OCI-LY7 (cell line): ENCODE results near the gene TGFBRAP1.

ENCODE experiments used
- EZH2phosphoT487 ChIP-seq: fragments of 200-600 bp; sonication (generic); IDR thresholded peaks from 2 replicates; pipeline ENCODE4 v1.6.1; 2018; ENCODE audit warnings: low read depth, borderline replicate concordance, mild to moderate bottlenecking, mixed run types, antibody characterized with exemption, low read length, moderate library complexity, mixed read lengths
- TF ChIP-seq, protein P1 (sequence below): fragments of 200-600 bp; sonication (generic); conservative IDR thresholded peaks from 2 replicates; pipeline ENCODE4 v1.5.1; 2014; ENCODE audit warnings: mild to moderate bottlenecking, antibody characterized with exemption, low read length, moderate library complexity, mixed read lengths

DNA sequence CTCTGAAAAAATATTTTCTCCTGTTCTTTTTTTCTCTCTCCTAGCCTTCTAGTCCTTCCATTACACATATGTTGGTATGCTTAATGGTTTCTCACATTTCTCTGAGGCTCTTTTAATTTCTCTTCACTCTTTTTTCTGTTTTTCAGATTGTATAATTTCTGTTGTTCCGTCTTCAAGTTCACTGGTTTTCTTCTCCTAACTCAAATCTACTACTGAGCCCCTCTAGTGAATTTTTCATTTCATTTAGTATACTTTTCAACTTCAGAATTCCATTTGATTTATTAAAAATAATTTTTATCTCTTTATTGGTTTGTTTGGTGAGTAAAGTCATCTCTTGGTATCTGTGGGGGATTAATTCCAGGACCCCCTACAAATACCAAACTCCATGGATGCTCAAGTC lies 27.6 kb upstream of the TGFBRAP1 start:
- TF ChIP-seq, protein P1, sequence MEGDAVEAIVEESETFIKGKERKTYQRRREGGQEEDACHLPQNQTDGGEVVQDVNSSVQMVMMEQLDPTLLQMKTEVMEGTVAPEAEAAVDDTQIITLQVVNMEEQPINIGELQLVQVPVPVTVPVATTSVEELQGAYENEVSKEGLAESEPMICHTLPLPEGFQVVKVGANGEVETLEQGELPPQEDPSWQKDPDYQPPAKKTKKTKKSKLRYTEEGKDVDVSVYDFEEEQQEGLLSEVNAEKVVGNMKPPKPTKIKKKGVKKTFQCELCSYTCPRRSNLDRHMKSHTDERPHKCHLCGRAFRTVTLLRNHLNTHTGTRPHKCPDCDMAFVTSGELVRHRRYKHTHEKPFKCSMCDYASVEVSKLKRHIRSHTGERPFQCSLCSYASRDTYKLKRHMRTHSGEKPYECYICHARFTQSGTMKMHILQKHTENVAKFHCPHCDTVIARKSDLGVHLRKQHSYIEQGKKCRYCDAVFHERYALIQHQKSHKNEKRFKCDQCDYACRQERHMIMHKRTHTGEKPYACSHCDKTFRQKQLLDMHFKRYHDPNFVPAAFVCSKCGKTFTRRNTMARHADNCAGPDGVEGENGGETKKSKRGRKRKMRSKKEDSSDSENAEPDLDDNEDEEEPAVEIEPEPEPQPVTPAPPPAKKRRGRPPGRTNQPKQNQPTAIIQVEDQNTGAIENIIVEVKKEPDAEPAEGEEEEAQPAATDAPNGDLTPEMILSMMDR = no peak
- no peak for TF ChIP-seq EZH2phosphoT487
